SK-N-SH (cell line): Measurements from ENCODE around the gene PLB1. TPM values are rescaled to one million over a fixed set of nuclear protein-coding genes. Genes with fewer than 3 reads are reported as not detected.
"Not testable (repeated sequence)": the region's sequence is repeated elsewhere in the genome, so short reads cannot be mapped to it uniquely, and the experiment has no call there.

Experiments
- CTCF ChIA-PET: fragments of 300-600, 350-600 bp; formaldehyde crosslinking; extraction: SDS; loops from one replicate; lab custom pipeline; 2021; lab: Yijun Ruan, JAX
- POLR2A ChIA-PET: fragments of 350-600 bp; sonication (Branson Sonifier 250); formaldehyde crosslinking; extraction: SDS; loops from one replicate; lab custom pipeline; 2020; ENCODE audit warnings: antibody characterized with exemption, inconsistent platforms; lab: Yijun Ruan, JAX
- DNase-seq: peaks from one replicate; pipeline ENCODE4 v3.0.0; 2012
- H2AFZ ChIP-seq: fragments of 200-600 bp; sonication (generic); 2 replicates; pipeline ENCODE4 v1.8.1; 2016; ENCODE audit warnings: antibody characterized with exemption, mild to moderate bottlenecking, low read depth
- H3F3A ChIP-seq: fragments of 200-600 bp; sonication (generic); replicated peaks from 2 replicates; pipeline ENCODE3; 2016; ENCODE audit warnings: antibody characterized with exemption, mild to moderate bottlenecking; ENCODE audit not compliant: insufficient read depth
- H3K27ac ChIP-seq, 2 experiments: fragments of 200-500 bp in 1 of 2; fragments of 200-600 bp in 1 of 2; sonication (Bioruptor generic) in 1 of 2; sonication (generic), shearing (Covaris generic) in 1 of 2; 2 replicates each; pipeline versions ENCODE4 v1.5.1 to v1.6.1; 2014 to 2016; ENCODE audit warnings: low read depth in 2 of 2, inconsistent platforms in 1 of 2, low read length in 1 of 2, mild to moderate bottlenecking in 1 of 2, mixed read lengths in 1 of 2
- H3K27me3 ChIP-seq: fragments of 200-600 bp; sonication (generic), shearing (Covaris generic); 2 replicates; pipeline ENCODE4 v1.6.1; 2016; ENCODE audit warnings: mixed run types; ENCODE audit not compliant: insufficient read depth
- H3K36me3 ChIP-seq, 2 experiments: fragments of 200-500 bp in 1 of 2; fragments of 200-600 bp in 1 of 2; sonication (Bioruptor generic) in 1 of 2; sonication (generic) in 1 of 2; replicated peaks in 1 of 2; 2 replicates each; pipeline versions ENCODE3 to v1.5.1; 2014 to 2016; ENCODE audit warnings: low read length in 1 of 2, mild to moderate bottlenecking in 1 of 2; ENCODE audit not compliant: insufficient read depth in 2 of 2, control insufficient read depth in 1 of 2
- H3K4me1 ChIP-seq, 2 experiments: fragments of 200-500 bp in 1 of 2; fragments of 200-600 bp in 1 of 2; sonication (Bioruptor generic) in 1 of 2; sonication (generic), shearing (Covaris generic) in 1 of 2; 2 replicates each; pipeline versions ENCODE4 v1.5.1 to v1.6.1; 2014 to 2016; ENCODE audit warnings: low read depth in 1 of 2, low read length in 1 of 2, mixed run types in 1 of 2; ENCODE audit not compliant: insufficient read depth in 2 of 2, control insufficient read depth in 1 of 2
- H3K4me2 ChIP-seq: fragments of 200-600 bp; sonication (generic), shearing (Covaris generic); 2 replicates; pipeline ENCODE4 v1.6.1; 2017; ENCODE audit warnings: mixed run types
- H3K4me3 ChIP-seq, 2 experiments: fragments of 200-500 bp in 1 of 2; fragments of 200-600 bp in 1 of 2; sonication (Bioruptor generic) in 1 of 2; sonication (generic), shearing (Covaris generic) in 1 of 2; 2 replicates each; pipeline versions ENCODE4 v1.5.1 to v1.8.1; 2014 to 2016; ENCODE audit warnings: low read depth in 2 of 2, inconsistent platforms in 1 of 2, low read length in 1 of 2, mild to moderate bottlenecking in 1 of 2, mixed read lengths in 1 of 2, moderate library complexity in 1 of 2
- H3K79me2 ChIP-seq: fragments of 200-600 bp; sonication (generic); 2 replicates; pipeline ENCODE4 v1.8.1; 2017; ENCODE audit warnings: mild to moderate bottlenecking; ENCODE audit not compliant: insufficient read depth
- H3K9ac ChIP-seq: fragments of 200-600 bp; sonication (generic); 2 replicates; pipeline ENCODE4 v1.6.1; 2017; ENCODE audit warnings: mixed run types
- H3K9me2 ChIP-seq: fragments of 200-600 bp; sonication (generic); 2 replicates; pipeline ENCODE4 v1.6.1; 2017; ENCODE audit warnings: mixed run types
- H3K9me3 ChIP-seq: fragments of 200-600 bp; sonication (generic); 2 replicates; pipeline ENCODE4 v1.6.1; 2017; ENCODE audit warnings: mixed run types, mild to moderate bottlenecking, moderate library complexity
- H4K20me1 ChIP-seq: fragments of 200-600 bp; sonication (generic); 2 replicates; pipeline ENCODE4 v1.6.1; 2017; ENCODE audit warnings: mild to moderate bottlenecking, mixed run types; ENCODE audit not compliant: insufficient read depth
- ELF1 ChIP-seq: IDR thresholded peaks from 2 replicates; pipeline ENCODE4 v1.4.0; 2012
- MXI1 ChIP-seq: IDR thresholded peaks from 2 replicates; pipeline ENCODE4 v1.6.1; 2012; ENCODE audit warnings: mild to moderate bottlenecking, low read depth, low read length, improper control_type of control experiment
- PBX3 ChIP-seq: IDR thresholded peaks from 2 replicates; pipeline ENCODE4; 2012
- RAD21 ChIP-seq: IDR thresholded peaks from 2 replicates; pipeline ENCODE4 v1.6.1; 2012; ENCODE audit warnings: mild to moderate bottlenecking, low read length
- RCOR1 ChIP-seq: fragments of 150-350 bp; IDR thresholded peaks from 2 replicates; pipeline ENCODE4 v1.6.1; 2017; ENCODE audit warnings: antibody characterized with exemption, low read length
- SIN3A ChIP-seq: IDR thresholded peaks from 2 replicates; pipeline ENCODE4 v1.6.1; 2012; ENCODE audit warnings: low read depth, mild to moderate bottlenecking, low read length, moderate library complexity, borderline replicate concordance
- TAF1 ChIP-seq: IDR thresholded peaks from 2 replicates; pipeline ENCODE4 v1.6.1; 2012; ENCODE audit warnings: low read depth, mild to moderate bottlenecking, low read length, moderate library complexity, borderline replicate concordance
- TEAD4 ChIP-seq: IDR thresholded peaks from 2 replicates; pipeline ENCODE4 v1.4.0; 2012; ENCODE audit warnings: mild to moderate bottlenecking, borderline replicate concordance; ENCODE audit not compliant: insufficient read depth
- ZBTB33 ChIP-seq: IDR thresholded peaks from 2 replicates; pipeline ENCODE4 v1.4.0; 2012; ENCODE audit warnings: low read depth, borderline replicate concordance
- WGBS: methylation state at CpG from one replicate; pipeline ENCODE4 v1.1.6; 2017; ENCODE audit warnings: low lambda C conversion rate; 5-methylcytosine and 5-hydroxymethylcytosine counted together
- polyA plus RNA-seq, 3 experiments: library from polyadenylated mRNA; depleted of rRNA; stranded (reverse); fragments of >200 nt; gene quantifications; 2 replicates each; pipeline ENCODE4 v1.2.3, GENCODE V29; 2012
- TF ChIP-seq, protein P1 (sequence below): IDR thresholded peaks from 2 replicates; pipeline ENCODE4 v1.4.0; 2012; ENCODE audit warnings: low read depth

PLB1 gene
- polyA plus RNA-seq, 1 of the 3 experiments (the other 2 are of a cell fraction) = 0.10 TPM

GRCh38 chr2:28472641-28473040, 23.2 kb upstream of the PLB1 start:
- CTCF ChIA-PET = interaction anchor here (1.5 kb wide), 1 partner anchor 20 kb away, joined by 3 read pairs; no protein-coding TSS in a partner anchor

GRCh38 chr2:28475088-28475595, 20.7 kb upstream of the PLB1 start:
- POLR2A ChIA-PET = no interaction called here
- WGBS = 67% methylated on average over 3 of the region's 3 CpGs

More at GRCh38 chr2:28472641-28473040, 23.2 kb upstream of the PLB1 start:
- H2AFZ ChIP-seq, H3F3A ChIP-seq, H3K36me3 ChIP-seq, POLR2A ChIA-PET, H3K4me2 ChIP-seq, H3K9ac ChIP-seq, H3K4me1 ChIP-seq, H3K4me3 ChIP-seq, H4K20me1 ChIP-seq, DNase-seq, H3K27me3 ChIP-seq, H3K79me2 ChIP-seq, H3K9me2 ChIP-seq, H3K27ac ChIP-seq, H3K9me3 ChIP-seq: not testable (repeated sequence)
- WGBS = 89% methylated on average over 10 of the region's 20 CpGs

More at GRCh38 chr2:28475088-28475595, 20.7 kb upstream of the PLB1 start:
- Histone ChIP-seq H3K9ac (no peak overlapping the region), H3K27ac (no peak overlapping the region), H3K27me3 (no peaks in the 10 kb centered on the region), H3K79me2 (no peaks in the 10 kb centered on the region), H4K20me1 (no peaks in the 10 kb centered on the region), H3F3A (no peaks in the 10 kb centered on the region), H3K9me2 (no peaks in the 10 kb centered on the region), H3K4me3 (no peak overlapping the region), H3K4me1 (peaks cover 0 to 2% of the 10 kb centered on the region in 2 experiments; a peak in 1 of 4 replicates), H3K4me2 (no peak overlapping the region), H3K36me3 (no peaks in the 10 kb centered on the region), H3K9me3 (no peaks in the 10 kb centered on the region), H2AFZ (no peak overlapping the region)
- TF ChIP-seq MXI1 = no peak
- TF ChIP-seq RCOR1 = no peak
- TF ChIP-seq RAD21 = no peak
- TF ChIP-seq TEAD4 = no peak
- no peak for TF ChIP-seq TAF1
- no peak for TF ChIP-seq SIN3A
- TF ChIP-seq PBX3 = no peak
- TF ChIP-seq, protein P1, sequence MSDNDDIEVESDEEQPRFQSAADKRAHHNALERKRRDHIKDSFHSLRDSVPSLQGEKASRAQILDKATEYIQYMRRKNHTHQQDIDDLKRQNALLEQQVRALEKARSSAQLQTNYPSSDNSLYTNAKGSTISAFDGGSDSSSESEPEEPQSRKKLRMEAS = no peak
- TF ChIP-seq ZBTB33 = no peak
- TF ChIP-seq ELF1 = no peak
- CTCF ChIA-PET = interaction anchor here (1.6 kb wide), 1 partner anchor 23 kb away, joined by 5 read pairs; no protein-coding TSS in a partner anchor
- DNase-seq = no peak
